ENCODE data around the gene COX5A. TPM values are rescaled to one million over a fixed set of nuclear protein-coding genes. Genes with fewer than 3 reads are reported as not detected.

COX5A gene
- total and polyA plus RNA-seq, 2 of the 13 experiments (the other 11 are each of a cell fraction or from before 2014, with no cell fraction given): 158 to 218 TPM

- TF ChIP-seq ZNF609 (CRISPR knock-in tag; IDR thresholded peaks at IDR 0.05; ENCODE audit: borderline replicate concordance) (peak; percentile 48; the same call in 1 of the 2 replicates), AGO1 (IDR thresholded peaks at IDR 0.05; ENCODE audit: low read depth, low read length, poor library complexity, severe bottlenecking) (no peak), ZNF616 (CRISPR knock-in tag; IDR thresholded peaks at IDR 0.05; ENCODE audit: low read depth) (no peak), FOSL2 (CRISPR knock-in tag; IDR thresholded peaks at IDR 0.05) (0 out of 2 replicates have a peak, but pooled peaks have one; percentile 22), MAFG (CRISPR knock-in tag; IDR thresholded peaks at IDR 0.05) (no peak), LCORL (IDR thresholded peaks at IDR 0.05) (peak; percentile 35; the same call in 1 of the 2 replicates), LCORL (CRISPR knock-in tag; IDR thresholded peaks at IDR 0.05) (no peak; the same call in 1 of the 2 replicates), ZNF800 (CRISPR knock-in tag; IDR thresholded peaks at IDR 0.05) (no peak), ZNF556 (CRISPR knock-in tag; IDR thresholded peaks at IDR 0.05; ENCODE audit: borderline replicate concordance) (no peak; the same call in 1 of the 2 replicates), ZNF550 (CRISPR knock-in tag; IDR thresholded peaks at IDR 0.05; ENCODE audit: borderline replicate concordance) (no peak), CEBPB (IDR thresholded peaks at IDR 0.05; ENCODE audit: borderline replicate concordance, low read depth, low read length) (peak; percentile 46; the same call in 1 of the 2 replicates), CHCHD3 (CRISPR knock-in tag; IDR thresholded peaks at IDR 0.05) (no peak), ZMYM2 (CRISPR knock-in tag; IDR thresholded peaks at IDR 0.05) (no peak), NCOA2 (CRISPR knock-in tag; IDR thresholded peaks at IDR 0.05) (no peak), ARNTL (CRISPR knock-in tag; IDR thresholded peaks at IDR 0.05) (no peak), MBD4 (IDR thresholded peaks at IDR 0.05; ENCODE audit: borderline replicate concordance, low read length) (0 out of 2 replicates have a peak, but pooled peaks have one; percentile 44), SPEN (CRISPR knock-in tag; IDR thresholded peaks at IDR 0.05; ENCODE audit: low read depth) (no peak)
- TF ChIP-seq, protein P1, sequence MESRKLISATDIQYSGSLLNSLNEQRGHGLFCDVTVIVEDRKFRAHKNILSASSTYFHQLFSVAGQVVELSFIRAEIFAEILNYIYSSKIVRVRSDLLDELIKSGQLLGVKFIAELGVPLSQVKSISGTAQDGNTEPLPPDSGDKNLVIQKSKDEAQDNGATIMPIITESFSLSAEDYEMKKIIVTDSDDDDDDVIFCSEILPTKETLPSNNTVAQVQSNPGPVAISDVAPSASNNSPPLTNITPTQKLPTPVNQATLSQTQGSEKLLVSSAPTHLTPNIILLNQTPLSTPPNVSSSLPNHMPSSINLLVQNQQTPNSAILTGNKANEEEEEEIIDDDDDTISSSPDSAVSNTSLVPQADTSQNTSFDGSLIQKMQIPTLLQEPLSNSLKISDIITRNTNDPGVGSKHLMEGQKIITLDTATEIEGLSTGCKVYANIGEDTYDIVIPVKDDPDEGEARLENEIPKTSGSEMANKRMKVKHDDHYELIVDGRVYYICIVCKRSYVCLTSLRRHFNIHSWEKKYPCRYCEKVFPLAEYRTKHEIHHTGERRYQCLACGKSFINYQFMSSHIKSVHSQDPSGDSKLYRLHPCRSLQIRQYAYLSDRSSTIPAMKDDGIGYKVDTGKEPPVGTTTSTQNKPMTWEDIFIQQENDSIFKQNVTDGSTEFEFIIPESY (CRISPR knock-in tag; IDR thresholded peaks at IDR 0.05): no peak
- TF ChIP-seq, protein P2, sequence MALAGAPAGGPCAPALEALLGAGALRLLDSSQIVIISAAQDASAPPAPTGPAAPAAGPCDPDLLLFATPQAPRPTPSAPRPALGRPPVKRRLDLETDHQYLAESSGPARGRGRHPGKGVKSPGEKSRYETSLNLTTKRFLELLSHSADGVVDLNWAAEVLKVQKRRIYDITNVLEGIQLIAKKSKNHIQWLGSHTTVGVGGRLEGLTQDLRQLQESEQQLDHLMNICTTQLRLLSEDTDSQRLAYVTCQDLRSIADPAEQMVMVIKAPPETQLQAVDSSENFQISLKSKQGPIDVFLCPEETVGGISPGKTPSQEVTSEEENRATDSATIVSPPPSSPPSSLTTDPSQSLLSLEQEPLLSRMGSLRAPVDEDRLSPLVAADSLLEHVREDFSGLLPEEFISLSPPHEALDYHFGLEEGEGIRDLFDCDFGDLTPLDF (CRISPR knock-in tag; IDR thresholded peaks at IDR 0.05): no peak
- TF ChIP-seq, protein P3, sequence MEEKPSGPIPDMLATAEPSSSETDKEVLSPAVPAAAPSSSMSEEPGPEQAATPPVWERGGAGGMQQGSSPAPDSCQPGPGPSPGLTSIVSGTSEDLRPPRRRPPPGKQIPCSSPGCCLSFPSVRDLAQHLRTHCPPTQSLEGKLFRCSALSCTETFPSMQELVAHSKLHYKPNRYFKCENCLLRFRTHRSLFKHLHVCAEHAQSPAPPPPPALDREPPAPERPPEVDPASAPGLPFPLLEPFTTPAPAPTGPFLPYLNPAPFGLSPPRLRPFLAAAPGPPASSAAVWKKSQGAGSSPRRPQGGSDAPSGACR (CRISPR knock-in tag; IDR thresholded peaks at IDR 0.05): no peak
These were observed 9.1 kb downstream of the COX5A start (continued) for GRCh38 chr15:74928771-74929198.

Data from HepG2 (cell line).